Fibroblast of pulmonary artery (primary cell): ENCODE measurements around the gene ALDH4A1.

Experiments
- DNase-seq: peaks from one replicate; pipeline ENCODE4 v3.0.0-alpha.2; 2010; ENCODE audit warnings: low read depth
- H3K4me3 ChIP-seq: replicated peaks from 2 replicates; pipeline ENCODE4 v1.5.1; 2011; ENCODE audit warnings: low read depth, mild to moderate bottlenecking, control low read depth, low read length, moderate library complexity
- CTCF ChIP-seq: IDR thresholded peaks from 2 replicates; pipeline ENCODE4 v1.5.1; 2011; ENCODE audit warnings: mild to moderate bottlenecking, control low read depth, low read length, inconsistent platforms; ENCODE audit errors: missing control alignments

ALDH4A1 gene

GRCh38 chr1:18877282-18877681, 25.1 kb downstream of the ALDH4A1 start:
- TF ChIP-seq CTCF: no peak
- no peak for DNase-seq
- no peak overlapping the region for H3K4me3 ChIP-seq

GRCh38 chr1:18876210-18876609, 26.1 kb downstream of the ALDH4A1 start:
- no peak for DNase-seq
- TF ChIP-seq CTCF: no peak
- H3K4me3 ChIP-seq: no peak overlapping the region

- no peak overlapping the region for H3K4me3 ChIP-seq
- no peak for TF ChIP-seq CTCF
- no peak for DNase-seq
These were observed 26.6 kb downstream of the ALDH4A1 start for GRCh38 chr1:18875796-18876128.

GRCh38 chr1:18875107-18875795, 27.1 kb downstream of the ALDH4A1 start:
- H3K4me3 ChIP-seq: no peak overlapping the region
- TF ChIP-seq CTCF: peak; percentile 87
- DNase-seq: peak; percentile 91

- DNase-seq: no peak
- no peak for TF ChIP-seq CTCF
- no peak overlapping the region for H3K4me3 ChIP-seq
These were observed 27.8 kb downstream of the ALDH4A1 start for GRCh38 chr1:18874600-18874999.

GRCh38 chr1:18874036-18874435, 28.3 kb downstream of the ALDH4A1 start:
- no peak for TF ChIP-seq CTCF
- DNase-seq: no peak

GRCh38 chr1:18872071-18872611, 30.2 kb downstream of the ALDH4A1 start:
- no peak for DNase-seq
- no peak for TF ChIP-seq CTCF
- H3K4me3 ChIP-seq: no peak overlapping the region

More at GRCh38 chr1:18874036-18874435, 28.3 kb downstream of the ALDH4A1 start:
- H3K4me3 ChIP-seq: no peak overlapping the region
